Stimulated activated CD4-positive, alpha-beta T cell treated with anti-CD3 and anti-CD28 coated beads, Interleukin-1b, Interleukin-23, amount 100 ng/mL, for 4 hours (primary cell): ENCODE data around the gene SDC1.

ENCODE experiments used
- DNase-seq, 2 donors: peaks; one replicate each; pipeline ENCODE4 v3.0.0-alpha.2; 2020; ENCODE audit warnings: low read depth in 2 of 2

Gene SDC1

GRCh38 chr2:20183373-20183772 is 41.6 kb downstream of the SDC1 start:
- DNase-seq = no peak

- DNase-seq = no peak
These were observed 42.5 kb downstream of the SDC1 start for GRCh38 chr2:20182241-20182931.

- DNase-seq = no peak
These were observed 43.2 kb downstream of the SDC1 start for GRCh38 chr2:20181761-20182160.

GRCh38 chr2:20180676-20181648 is 44.0 kb downstream of the SDC1 start:
- no peak for DNase-seq

GRCh38 chr2:20179755-20180594 is 45.0 kb downstream of the SDC1 start:
- DNase-seq = no peak

GRCh38 chr2:20179466-20179754 is 45.5 kb downstream of the SDC1 start:
- no peak for DNase-seq

GRCh38 chr2:20178666-20179465 is 46.1 kb downstream of the SDC1 start:
- DNase-seq = no peak

- no peak for DNase-seq
These were observed 46.7 kb downstream of the SDC1 start for GRCh38 chr2:20178249-20178607.

- no peak for DNase-seq
These were observed 47.2 kb downstream of the SDC1 start for GRCh38 chr2:20177556-20178248.

GRCh38 chr2:20176760-20177159 is 48.2 kb downstream of the SDC1 start:
- DNase-seq = no peak

- no peak for DNase-seq
These were observed 49.0 kb downstream of the SDC1 start for GRCh38 chr2:20175931-20176330.

- no peak for DNase-seq
These were observed 49.7 kb downstream of the SDC1 start for GRCh38 chr2:20175267-20175666.

GRCh38 chr2:20174410-20174809 is 50.5 kb downstream of the SDC1 start:
- no peak for DNase-seq

GRCh38 chr2:20173496-20174402 is 51.2 kb downstream of the SDC1 start:
- no peak for DNase-seq

GRCh38 chr2:20173064-20173463 is 51.9 kb downstream of the SDC1 start:
- DNase-seq = no peak

- DNase-seq = no peak
These were observed 52.5 kb downstream of the SDC1 start for GRCh38 chr2:20172273-20173055.

GRCh38 chr2:20171445-20171977 is 53.4 kb downstream of the SDC1 start:
- DNase-seq = no peak

- DNase-seq = no peak
These were observed 54.2 kb downstream of the SDC1 start for GRCh38 chr2:20170704-20171250.
